ENCODE results near the gene DERL2.

Gene DERL2

DNA sequence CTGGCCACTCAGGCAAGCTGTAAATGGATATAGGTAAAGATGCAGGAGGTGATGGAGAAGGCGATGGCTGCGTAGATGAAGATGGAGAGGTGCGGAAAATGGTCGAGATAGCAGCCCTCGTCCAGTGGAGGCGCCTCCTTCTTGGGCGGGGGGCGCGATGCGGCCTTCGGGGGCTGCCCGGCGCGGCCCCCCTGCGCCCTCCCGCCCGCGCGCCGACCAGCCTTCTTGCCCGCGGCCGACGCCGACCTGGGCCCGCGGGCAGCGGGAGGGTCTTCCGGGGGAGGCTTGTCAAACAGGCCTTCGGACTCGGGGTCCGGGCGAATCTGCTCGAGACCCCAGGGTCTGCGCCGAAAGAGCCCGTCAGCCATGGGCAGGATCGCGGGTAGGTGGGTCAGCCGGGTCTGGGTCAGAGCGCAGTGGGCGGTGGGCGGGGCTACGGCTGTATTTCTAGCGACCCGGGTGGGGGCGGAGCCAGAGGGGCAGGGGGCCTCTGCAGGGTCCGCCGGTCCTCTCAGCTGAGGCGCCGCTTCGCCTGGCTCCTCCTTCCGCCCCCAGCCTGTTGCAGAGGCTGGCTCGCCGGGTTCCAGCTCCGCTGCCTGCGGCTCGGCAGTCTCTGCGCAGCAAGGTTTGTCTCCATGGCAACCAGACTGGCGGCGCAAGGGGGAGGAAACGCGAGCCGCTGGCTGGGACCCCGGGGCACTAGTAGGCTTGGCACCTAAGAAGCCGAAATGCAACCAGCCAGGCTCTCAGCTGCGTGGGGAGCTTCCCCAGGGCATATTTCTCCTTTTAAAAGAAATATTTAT, 14.8 kb upstream of the DERL2 start:
- Histone ChIP-seq H3K36me3 (ENCODE audit: control insufficient read depth in 2 of 2, insufficient read depth in 2 of 2, low read length in 2 of 2) (no peaks in the 10 kb centered on the region), H3K4me3 (ENCODE audit: low read length in 2 of 2) (peak overlapping the region; percentile 69 to 76), H3K27me3 (ENCODE audit: control insufficient read depth in 1 of 2, insufficient read depth in 2 of 2, low read length in 2 of 2) (peaks cover 2 to 23% of the 10 kb centered on the region in 2 donors), H3K9me3 (ENCODE audit: control insufficient read depth in 2 of 2, low read length in 2 of 2) (no peaks in the 10 kb centered on the region), H3K9ac (ENCODE audit: low read length in 2 of 2) (peak overlapping the region; percentile 42 to 51), H3K27ac (ENCODE audit: low read length) (no peak overlapping the region), H3K4me1 (ENCODE audit: control insufficient read depth, insufficient read depth, low read length) (peaks cover 17% of the 10 kb centered on the region)

DNA sequence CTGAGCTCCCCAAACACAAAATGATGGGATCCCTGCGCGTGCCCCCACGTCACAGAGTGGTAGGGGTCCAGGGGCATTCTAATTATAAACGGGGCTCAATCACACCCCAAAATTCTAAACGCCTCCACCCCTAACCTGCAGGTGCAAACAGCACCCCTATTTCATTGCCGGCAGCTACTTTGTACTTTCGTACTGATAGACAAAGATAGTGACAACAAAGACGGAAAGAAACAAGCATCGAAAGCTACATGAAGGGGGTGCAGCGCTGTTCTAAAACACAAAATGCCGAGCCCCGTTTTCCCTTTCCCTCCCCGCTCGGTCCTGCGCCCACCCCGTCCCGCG, 14.2 kb upstream of the DERL2 start:
- H3K36me3 ChIP-seq (ENCODE audit: control insufficient read depth in 2 of 2, insufficient read depth in 2 of 2, low read length in 2 of 2): no peaks in the 10 kb centered on the region
- peak overlapping the region; percentile 69 to 76 for H3K4me3 ChIP-seq (ENCODE audit: low read length in 2 of 2)
- H3K9ac ChIP-seq (ENCODE audit: low read length in 2 of 2): peak overlapping the region; percentile 6 to 51
- peaks cover 17% of the 10 kb centered on the region for H3K4me1 ChIP-seq (ENCODE audit: control insufficient read depth, insufficient read depth, low read length)
- H3K27ac ChIP-seq (ENCODE audit: low read length): no peak overlapping the region
- no peaks in the 10 kb centered on the region for H3K9me3 ChIP-seq (ENCODE audit: control insufficient read depth in 2 of 2, low read length in 2 of 2)
- peaks cover 2 to 23% of the 10 kb centered on the region in 2 donors for H3K27me3 ChIP-seq (ENCODE audit: control insufficient read depth in 1 of 2, insufficient read depth in 2 of 2, low read length in 2 of 2)

DNA sequence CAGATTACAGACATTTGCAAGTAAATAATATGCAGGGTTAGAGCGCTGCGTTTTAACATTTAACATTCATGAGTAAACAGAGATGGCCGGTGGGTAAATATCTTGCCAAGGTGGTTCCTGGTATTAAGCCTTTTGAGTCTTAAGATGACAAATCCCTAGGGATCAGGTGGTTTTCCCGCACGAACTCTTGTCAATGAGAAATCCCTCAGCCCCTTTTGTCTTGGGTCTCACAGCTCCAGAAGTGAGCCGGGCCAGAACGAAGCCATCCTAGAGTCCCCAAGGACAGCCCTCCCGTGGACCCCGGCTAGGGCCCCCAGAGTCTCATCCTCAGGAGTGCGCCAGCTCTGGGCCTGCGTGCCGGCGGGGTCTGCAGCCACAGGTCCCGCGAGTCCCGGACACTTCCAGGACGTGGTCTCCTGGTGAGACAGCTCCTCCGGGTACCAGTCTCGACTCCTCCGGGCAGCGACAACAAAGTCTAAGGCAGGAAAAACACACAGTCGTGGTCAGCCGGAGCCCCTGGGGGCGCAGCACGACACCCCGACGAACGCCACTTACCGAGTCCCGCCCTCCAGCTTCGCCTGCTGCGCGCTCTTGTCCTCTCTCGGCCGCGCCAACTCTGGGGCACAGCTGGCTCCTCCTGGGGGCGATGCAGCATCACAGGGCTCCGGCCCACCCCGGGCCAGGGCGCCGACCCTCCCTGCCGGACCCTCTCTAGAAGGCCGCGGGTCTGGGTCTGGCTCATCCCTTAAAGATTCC, 13.7 kb upstream of the DERL2 start:
- Histone ChIP-seq H3K4me1 (ENCODE audit: control insufficient read depth, insufficient read depth, low read length) (peaks cover 17% of the 10 kb centered on the region), H3K9ac (ENCODE audit: low read length in 2 of 2) (peak overlapping the region in 1 of 2 donors; percentile 51), H3K27ac (ENCODE audit: low read length) (no peak overlapping the region), H3K27me3 (ENCODE audit: control insufficient read depth in 1 of 2, insufficient read depth in 2 of 2, low read length in 2 of 2) (peaks cover 2 to 23% of the 10 kb centered on the region in 2 donors), H3K9me3 (ENCODE audit: control insufficient read depth in 2 of 2, low read length in 2 of 2) (no peaks in the 10 kb centered on the region), H3K4me3 (ENCODE audit: low read length in 2 of 2) (peak overlapping the region; percentile 69 to 76), H3K36me3 (ENCODE audit: control insufficient read depth in 2 of 2, insufficient read depth in 2 of 2, low read length in 2 of 2) (no peaks in the 10 kb centered on the region)

DNA sequence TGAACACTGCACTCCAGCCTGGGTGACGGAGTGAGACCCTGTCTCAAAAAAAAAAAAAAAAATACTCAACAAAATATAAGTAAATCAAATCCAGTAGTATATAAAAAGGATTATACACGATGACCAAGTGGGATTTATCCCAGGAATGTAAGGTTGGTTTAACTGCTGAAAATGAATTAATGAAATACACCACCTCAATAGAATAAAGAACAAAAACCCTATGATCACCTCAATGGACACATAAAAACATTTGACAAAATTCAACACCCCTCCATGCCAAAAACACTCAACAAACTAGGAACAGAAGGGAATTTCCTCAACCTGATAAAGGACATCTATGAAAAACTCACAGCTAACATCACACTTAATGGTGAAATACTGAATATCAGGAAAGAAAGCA, 7.0 kb upstream of the DERL2 start:
- Histone ChIP-seq H3K9ac (ENCODE audit: low read length in 2 of 2) (no peak overlapping the region), H3K27ac (ENCODE audit: low read length) (no peak overlapping the region), H3K36me3 (ENCODE audit: control insufficient read depth in 2 of 2, insufficient read depth in 2 of 2, low read length in 2 of 2) (peaks cover 7 to 14% of the 10 kb centered on the region in 2 donors), H3K4me3 (ENCODE audit: low read length in 2 of 2) (no peak overlapping the region), H3K27me3 (ENCODE audit: control insufficient read depth in 1 of 2, insufficient read depth in 2 of 2, low read length in 2 of 2) (peaks cover 0 to 6% of the 10 kb centered on the region in 2 donors), H3K9me3 (ENCODE audit: control insufficient read depth in 2 of 2, low read length in 2 of 2) (no peaks in the 10 kb centered on the region), H3K4me1 (ENCODE audit: control insufficient read depth, insufficient read depth, low read length) (no peaks in the 10 kb centered on the region)

DNA sequence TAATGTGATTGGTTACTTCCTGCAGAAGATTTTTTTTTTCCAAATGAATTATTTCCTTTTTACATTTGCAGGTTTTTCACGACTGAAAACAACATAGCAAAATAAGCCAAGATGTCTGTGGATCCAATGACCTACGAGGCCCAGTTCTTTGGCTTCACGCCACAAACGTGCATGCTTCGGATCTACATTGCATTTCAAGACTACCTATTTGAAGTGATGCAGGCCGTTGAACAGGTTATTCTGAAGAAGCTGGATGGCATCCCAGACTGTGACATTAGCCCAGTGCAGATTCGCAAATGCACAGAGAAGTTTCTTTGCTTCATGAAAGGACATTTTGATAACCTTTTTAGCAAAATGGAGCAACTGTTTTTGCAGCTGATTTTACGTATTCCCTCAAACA, 2.8 kb upstream of the DERL2 start:
- peaks cover 12 to 17% of the 10 kb centered on the region in 2 donors for H3K36me3 ChIP-seq (ENCODE audit: control insufficient read depth in 2 of 2, insufficient read depth in 2 of 2, low read length in 2 of 2)
- H3K4me3 ChIP-seq (ENCODE audit: low read length in 2 of 2): no peak overlapping the region
- H3K27ac ChIP-seq (ENCODE audit: low read length): no peak overlapping the region

DNA sequence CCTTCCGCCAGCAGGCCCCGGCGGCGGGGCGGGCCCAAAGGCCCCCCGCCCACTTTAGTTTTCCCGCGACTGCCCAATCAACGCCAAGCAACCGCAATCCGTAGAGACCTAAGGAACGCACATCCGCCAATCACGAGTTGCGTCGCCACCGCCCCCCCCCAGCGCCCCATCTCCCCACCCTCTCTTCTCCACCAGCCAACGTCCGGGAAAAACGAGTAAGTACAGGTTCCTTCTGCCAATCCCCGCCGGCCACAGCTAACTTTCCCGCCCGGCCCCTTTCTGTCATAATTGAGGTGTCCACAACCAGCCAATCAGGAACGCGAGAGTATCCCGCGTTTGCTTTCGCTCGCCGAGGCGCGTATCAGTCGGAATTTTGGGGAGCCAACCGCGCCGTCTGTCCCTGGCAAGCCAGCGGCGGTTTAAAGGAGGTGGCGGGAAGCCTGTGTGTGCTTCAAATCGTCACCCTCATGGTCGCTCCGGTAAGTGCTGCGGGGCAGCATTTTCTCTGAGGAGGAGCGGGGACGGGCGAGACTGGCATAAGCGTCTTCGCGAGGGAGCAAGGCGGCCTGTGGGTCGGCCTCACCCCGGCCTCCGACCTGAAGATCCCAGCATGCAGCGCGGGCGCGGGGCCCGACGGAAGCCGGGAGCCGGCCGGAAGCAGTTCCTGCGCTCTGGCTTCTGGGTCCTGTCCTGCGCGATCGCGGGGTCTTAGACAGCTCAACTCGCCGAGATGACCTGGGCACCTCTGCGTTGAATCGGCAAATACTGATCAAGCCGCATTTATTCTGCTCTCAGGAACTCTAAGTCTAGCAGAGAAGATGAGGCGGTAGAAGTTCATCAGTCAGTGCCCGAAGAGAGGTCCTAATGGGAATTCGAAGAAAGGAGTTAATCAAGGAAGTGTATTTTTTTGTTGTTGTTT, 487 bp upstream of the DERL2 start, which contains the start of gene MIS12:
Gene MIS12 (plus strand): TSS at position 361 of the 919 bp plus-strand sequence. CDS start 2,297 bp downstream, outside the sequence.
- H3K36me3 ChIP-seq (ENCODE audit: control insufficient read depth in 2 of 2, insufficient read depth in 2 of 2, low read length in 2 of 2): peaks cover 27% of the 10 kb centered on the region in 2 donors
- H3K27ac ChIP-seq (ENCODE audit: low read length): peak within 1 kb of the TSS; percentile 97
- H3K9ac ChIP-seq (ENCODE audit: low read length in 2 of 2): peak within 1 kb of the TSS; percentile 98
- H3K9me3 ChIP-seq (ENCODE audit: control insufficient read depth in 2 of 2, low read length in 2 of 2): no peaks in the 10 kb centered on the region
- no peaks in the 10 kb centered on the region for H3K27me3 ChIP-seq (ENCODE audit: control insufficient read depth in 1 of 2, insufficient read depth in 2 of 2, low read length in 2 of 2)
- H3K4me3 ChIP-seq (ENCODE audit: low read length in 2 of 2): peak within 1 kb of the TSS; percentile 98 to 99
- peaks cover 9% of the 10 kb centered on the region for H3K4me1 ChIP-seq (ENCODE audit: control insufficient read depth, insufficient read depth, low read length)

More for the DNA sequence above, 2.8 kb upstream of the DERL2 start:
- no peaks in the 10 kb centered on the region for H3K27me3 ChIP-seq (ENCODE audit: control insufficient read depth in 1 of 2, insufficient read depth in 2 of 2, low read length in 2 of 2)
- no peak overlapping the region for H3K9ac ChIP-seq (ENCODE audit: low read length in 2 of 2)
- no peaks in the 10 kb centered on the region for H3K9me3 ChIP-seq (ENCODE audit: control insufficient read depth in 2 of 2, low read length in 2 of 2)
- peaks cover 9% of the 10 kb centered on the region for H3K4me1 ChIP-seq (ENCODE audit: control insufficient read depth, insufficient read depth, low read length)

DNA sequence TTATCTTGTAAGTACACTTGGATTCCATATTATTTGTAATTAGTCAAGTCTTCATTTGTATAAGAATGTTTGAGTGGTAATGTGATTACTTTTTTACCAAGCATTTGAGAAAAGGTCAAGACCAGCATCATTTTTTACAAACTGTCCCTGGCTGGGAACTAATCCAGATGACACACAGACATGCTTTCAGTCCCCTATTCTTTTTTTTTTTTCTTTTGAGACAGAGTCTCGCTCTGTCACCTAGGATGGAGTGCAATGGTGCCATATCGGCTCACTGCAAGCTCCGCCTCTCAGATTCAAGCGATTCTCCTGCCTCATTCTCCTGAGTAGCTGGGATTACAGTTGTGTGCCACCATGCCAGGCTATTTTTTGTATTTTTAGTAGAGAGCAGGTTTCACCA, 4.5 kb downstream of the DERL2 start:
- no peak overlapping the region for H3K4me3 ChIP-seq (ENCODE audit: low read length in 2 of 2)
- H3K9me3 ChIP-seq (ENCODE audit: control insufficient read depth in 2 of 2, low read length in 2 of 2): no peaks in the 10 kb centered on the region

DNA sequence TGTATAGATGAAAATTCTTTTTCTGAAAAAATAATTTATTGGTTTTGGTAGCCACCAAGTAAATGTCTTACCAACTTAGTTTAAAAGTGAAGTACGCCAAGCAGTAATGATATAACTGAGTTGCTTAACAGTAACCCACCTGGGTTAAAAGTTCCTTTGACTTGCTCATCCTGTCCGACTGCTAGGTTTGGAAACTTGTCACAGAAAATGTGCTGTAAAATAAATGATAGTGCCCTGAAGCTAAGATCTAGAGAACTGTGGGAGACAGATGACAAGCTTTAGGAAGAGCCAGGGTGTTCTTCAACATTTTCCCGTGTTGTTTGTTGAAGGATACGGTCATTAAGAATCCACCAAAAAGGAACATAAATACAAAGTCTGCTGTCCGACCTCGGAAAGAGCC, 5.0 kb downstream of the DERL2 start:
- Histone ChIP-seq H3K4me1 (ENCODE audit: control insufficient read depth, insufficient read depth, low read length) (no peaks in the 10 kb centered on the region), H3K9me3 (ENCODE audit: control insufficient read depth in 2 of 2, low read length in 2 of 2) (no peaks in the 10 kb centered on the region), H3K36me3 (ENCODE audit: control insufficient read depth in 2 of 2, insufficient read depth in 2 of 2, low read length in 2 of 2) (peaks cover 44 to 49% of the 10 kb centered on the region in 2 donors), H3K4me3 (ENCODE audit: low read length in 2 of 2) (no peak overlapping the region), H3K27ac (ENCODE audit: low read length) (no peak overlapping the region), H3K27me3 (ENCODE audit: control insufficient read depth in 1 of 2, insufficient read depth in 2 of 2, low read length in 2 of 2) (no peaks in the 10 kb centered on the region), H3K9ac (ENCODE audit: low read length in 2 of 2) (no peak overlapping the region)

More for the DNA sequence above, 4.5 kb downstream of the DERL2 start:
- Histone ChIP-seq H3K4me1 (ENCODE audit: control insufficient read depth, insufficient read depth, low read length) (peaks cover under 1% of the 10 kb centered on the region), H3K36me3 (ENCODE audit: control insufficient read depth in 2 of 2, insufficient read depth in 2 of 2, low read length in 2 of 2) (peaks cover 44 to 49% of the 10 kb centered on the region in 2 donors), H3K27ac (ENCODE audit: low read length) (no peak overlapping the region), H3K27me3 (ENCODE audit: control insufficient read depth in 1 of 2, insufficient read depth in 2 of 2, low read length in 2 of 2) (no peaks in the 10 kb centered on the region), H3K9ac (ENCODE audit: low read length in 2 of 2) (no peak overlapping the region)

DNA sequence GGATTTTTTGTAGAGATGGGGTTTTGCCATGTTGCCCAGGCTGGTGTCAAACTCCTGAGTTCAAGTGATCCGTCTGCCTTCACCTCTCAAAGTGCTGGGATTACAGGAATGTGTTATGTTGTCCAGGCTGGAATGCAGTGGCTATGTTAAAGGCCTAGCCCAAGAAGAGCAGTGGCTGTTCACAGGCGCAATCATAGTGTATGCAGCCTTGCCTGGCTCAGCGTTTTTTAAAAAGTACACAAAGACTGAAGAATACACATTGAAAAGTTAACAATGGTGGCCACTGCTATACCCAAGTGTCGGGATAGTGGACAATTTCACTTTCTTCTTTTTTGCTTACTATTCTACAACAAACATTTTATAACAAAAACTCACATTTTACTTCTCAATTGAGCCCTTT, 7.0 kb downstream of the DERL2 start:
- peaks cover 55 to 57% of the 10 kb centered on the region in 2 donors for H3K36me3 ChIP-seq (ENCODE audit: control insufficient read depth in 2 of 2, insufficient read depth in 2 of 2, low read length in 2 of 2)
- H3K4me1 ChIP-seq (ENCODE audit: control insufficient read depth, insufficient read depth, low read length): no peaks in the 10 kb centered on the region
- no peak overlapping the region for H3K9ac ChIP-seq (ENCODE audit: low read length in 2 of 2)
- no peak overlapping the region for H3K4me3 ChIP-seq (ENCODE audit: low read length in 2 of 2)
- H3K27ac ChIP-seq (ENCODE audit: low read length): no peak overlapping the region
- H3K9me3 ChIP-seq (ENCODE audit: control insufficient read depth in 2 of 2, low read length in 2 of 2): no peaks in the 10 kb centered on the region
- H3K27me3 ChIP-seq (ENCODE audit: control insufficient read depth in 1 of 2, insufficient read depth in 2 of 2, low read length in 2 of 2): no peaks in the 10 kb centered on the region

DNA sequence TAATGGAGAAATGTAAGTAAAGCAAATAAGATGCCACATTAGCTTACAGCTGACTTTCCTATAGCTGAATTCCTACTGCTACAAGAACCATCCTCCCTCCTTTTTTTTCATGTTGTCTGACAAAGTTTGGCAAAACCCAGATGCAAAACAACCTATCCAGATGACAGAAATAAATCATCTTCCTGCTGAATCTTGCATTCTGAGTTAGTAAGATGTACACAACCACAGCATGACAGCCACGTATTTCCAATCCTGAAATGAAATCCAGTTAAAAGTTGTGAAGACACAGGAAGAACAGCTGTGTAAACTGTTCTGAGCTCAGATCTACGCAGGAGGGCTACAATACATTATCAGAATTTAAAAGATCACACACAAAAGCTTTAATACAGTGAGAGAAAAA, 12.1 kb downstream of the DERL2 start:
- no peak overlapping the region for H3K9ac ChIP-seq (ENCODE audit: low read length in 2 of 2)
- no peak overlapping the region for H3K27ac ChIP-seq (ENCODE audit: low read length)
- no peaks in the 10 kb centered on the region for H3K4me1 ChIP-seq (ENCODE audit: control insufficient read depth, insufficient read depth, low read length)
- peaks cover 33 to 38% of the 10 kb centered on the region in 2 donors for H3K36me3 ChIP-seq (ENCODE audit: control insufficient read depth in 2 of 2, insufficient read depth in 2 of 2, low read length in 2 of 2)
- H3K27me3 ChIP-seq (ENCODE audit: control insufficient read depth in 1 of 2, insufficient read depth in 2 of 2, low read length in 2 of 2): no peaks in the 10 kb centered on the region
- no peak overlapping the region for H3K4me3 ChIP-seq (ENCODE audit: low read length in 2 of 2)
- no peaks in the 10 kb centered on the region for H3K9me3 ChIP-seq (ENCODE audit: control insufficient read depth in 2 of 2, low read length in 2 of 2)
